AG10803 (cell line): ENCODE results near the gene RSRC1.
A peak's percentile ranks its signal among the peaks of the same experiment; 100 is the strongest.
"Not testable (repeated sequence)": the region's sequence is repeated elsewhere in the genome, so short reads cannot be mapped to it uniquely, and the experiment has no call there.

ENCODE experiments used
- DNase-seq: peaks from one replicate; pipeline ENCODE4 v3.0.0; 2010; ENCODE audit warnings: low read depth
- H3K4me3 ChIP-seq: 2 replicates; pipeline ENCODE4 v1.5.1; 2011; ENCODE audit warnings: mild to moderate bottlenecking, low read length, control low read depth
- CTCF ChIP-seq: conservative IDR thresholded peaks from 2 replicates; pipeline ENCODE4 v1.5.1; 2011; ENCODE audit warnings: mild to moderate bottlenecking, low read length, control low read depth, inconsistent platforms

Gene RSRC1

GRCh38 chr3:158109804-158110657, at the start of gene RSRC1:
RSRC1 (plus strand) TSS chr3:158110089; CDS start chr3:158122105, 12,016 bp downstream.
- TF ChIP-seq CTCF, result no peak
- peak; percentile 89 for DNase-seq
- peak within 1 kb of the TSS; percentile 91 for H3K4me3 ChIP-seq

GRCh38 chr3:158065574-158065973, 44.3 kb upstream of the RSRC1 start:
- DNase-seq, H3K4me3 ChIP-seq: not testable (repeated sequence)

- DNase-seq, result no peak
- no peak for TF ChIP-seq CTCF
- no peak overlapping the region for H3K4me3 ChIP-seq
Measured at GRCh38 chr3:158072790-158073189, 37.1 kb upstream of the RSRC1 start.

- no peak for TF ChIP-seq CTCF
- no peak overlapping the region for H3K4me3 ChIP-seq
Measured at GRCh38 chr3:158074591-158074990, 35.3 kb upstream of the RSRC1 start.

GRCh38 chr3:158079599-158079998, 30.3 kb upstream of the RSRC1 start:
- no peak for TF ChIP-seq CTCF
- DNase-seq, result no peak
- no peak overlapping the region for H3K4me3 ChIP-seq

More at GRCh38 chr3:158074591-158074990, 35.3 kb upstream of the RSRC1 start:
- DNase-seq, result no peak

GRCh38 chr3:158084651-158085050, 25.2 kb upstream of the RSRC1 start:
- DNase-seq, result peak; percentile 12
- no peak for TF ChIP-seq CTCF
- H3K4me3 ChIP-seq, result no peak overlapping the region

GRCh38 chr3:158085358-158085757, 24.5 kb upstream of the RSRC1 start:
- no peak for DNase-seq
- no peak overlapping the region for H3K4me3 ChIP-seq
- TF ChIP-seq CTCF, result no peak
